Kidney (tissue), 14 donors: ENCODE measurements around the gene RGR. TPM values are rescaled to one million over a fixed set of nuclear protein-coding genes. Genes with fewer than 3 reads are reported as not detected.

Experiments used
- DNase-seq, 5 donors: peaks; one replicate each; pipeline ENCODE4 v3.0.0-alpha.2; 2013 to 2020
- FAIRE-seq: peaks from 2 replicates; lab custom pipeline; 2012; peaks lifted over from hg19 to GRCh38; lab: Jason Lieb, UNC
- H3K27ac ChIP-seq, 2 donors: one replicate each; pipeline ENCODE4 v1.7.0; 2013; ENCODE audit warnings: low read depth in 2 of 2, low read length in 2 of 2, inconsistent platforms in 1 of 2
- H3K27me3 ChIP-seq: one replicate; pipeline ENCODE4 v1.7.1; 2013; ENCODE audit warnings: low read length, inconsistent platforms; ENCODE audit not compliant: control insufficient read depth, insufficient read depth
- H3K36me3 ChIP-seq, 3 donors: one replicate each; pipeline versions ENCODE4 v1.7.0 to v1.7.1; 2013; ENCODE audit warnings: low read length in 3 of 3, control low read depth in 1 of 3, inconsistent platforms in 1 of 3; ENCODE audit not compliant: insufficient read depth in 3 of 3, control insufficient read depth in 2 of 3
- H3K4me1 ChIP-seq, 3 donors: one replicate each; pipeline versions ENCODE4 v1.7.0 to v1.7.1; 2013; ENCODE audit warnings: low read length in 3 of 3, inconsistent platforms in 1 of 3, low read depth in 1 of 3; ENCODE audit not compliant: control insufficient read depth in 2 of 3, insufficient read depth in 2 of 3
- H3K4me3 ChIP-seq, 3 donors: one replicate each; pipeline versions ENCODE4 v1.7.0 to v1.8.1; 2013; ENCODE audit warnings: low read length in 3 of 3, control low read depth in 1 of 3, inconsistent platforms in 1 of 3
- H3K9ac ChIP-seq, 3 donors: one replicate each; pipeline versions ENCODE4 v1.7.0 to v1.7.1; 2013; ENCODE audit warnings: low read length in 3 of 3, control low read depth in 1 of 3, inconsistent platforms in 1 of 3
- H3K9me3 ChIP-seq, 3 donors: one replicate each; pipeline versions ENCODE4 v1.7.0 to v1.7.1; 2013; ENCODE audit warnings: low read length in 3 of 3, control low read depth in 1 of 3, inconsistent platforms in 1 of 3; ENCODE audit not compliant: control insufficient read depth in 2 of 3, insufficient read depth in 1 of 3
- CTCF ChIP-seq: IDR thresholded peaks from 3 replicates; pipeline ENCODE4 v1.5.1; 2012; ENCODE audit warnings: mild to moderate bottlenecking, moderate library complexity, borderline replicate concordance; ENCODE audit not compliant: insufficient read depth; ENCODE audit errors: extremely low read depth
- intact Hi-C: fragments of 100-400 bp; cut with DNase I; formaldehyde crosslinking; loops from one replicate; pipeline ENCODE4 v1.11.1; 2022
- polyA plus RNA-seq: library from polyadenylated mRNA; stranded (reverse); fragments of 350-450 nt; fragmentation: Illumina TruSeq; extraction: RNeasy Lipid Tissue Mini Kit (QIAGEN cat#74804); gene quantifications from one replicate; pipeline ENCODE4 v1.2.3, GENCODE V29; 2014; ENCODE audit warnings: low read depth, low replicate concordance; ENCODE audit not compliant: insufficient read depth
- total RNA-seq: library from RNA; stranded (reverse); fragmentation: NEBNext Ultra II Directional; extraction: Animal tissue kit (Norgen Biotek cat#: 25700); gene quantifications from one replicate; pipeline ENCODE4 v1.2.1, GENCODE V29; 2021
- donor health status: control.
- donor health status: control.
- donor health status: control.
- donor health status: control.
- donor health status: control.
- donor health status: DM: yes; HTN: yes; CAD: no.
- donor health status: Normal renal cell carcinoma (clear cell type).

Gene RGR
- total and polyA plus RNA-seq, 2 donors from 2014 or later, result not detected

- Histone ChIP-seq H3K27ac (no peak overlapping the region), H3K4me3 (no peak overlapping the region), H3K36me3 (no peaks in the 10 kb centered on the region), H3K4me1 (no peaks in the 10 kb centered on the region), H3K9ac (no peak overlapping the region), H3K9me3 (no peaks in the 10 kb centered on the region), H3K27me3 (peaks cover 3% of the 10 kb centered on the region)
- TF ChIP-seq CTCF, result no peak
- FAIRE-seq (no peak), DNase-seq (no peak)
- intact Hi-C loops, result loop anchor here (10.0 kb wide), 1 partner anchor 56 kb away; no protein-coding TSS in a partner anchor
Observed at GRCh38 chr10:84201244-84201606, 43.6 kb upstream of the RGR start.

GRCh38 chr10:84201682-84202081 is 43.2 kb upstream of the RGR start:
- Histone ChIP-seq H3K27ac (no peak overlapping the region), H3K36me3 (no peaks in the 10 kb centered on the region), H3K9ac (no peak overlapping the region), H3K9me3 (no peaks in the 10 kb centered on the region), H3K4me1 (no peaks in the 10 kb centered on the region), H3K4me3 (no peak overlapping the region), H3K27me3 (peaks cover 3% of the 10 kb centered on the region)
- DNase-seq (no peak), FAIRE-seq (no peak)
- intact Hi-C loops, result loop anchor here (10.0 kb wide), 1 partner anchor 57 kb away; no protein-coding TSS in a partner anchor
- TF ChIP-seq CTCF, result no peak

DNA sequence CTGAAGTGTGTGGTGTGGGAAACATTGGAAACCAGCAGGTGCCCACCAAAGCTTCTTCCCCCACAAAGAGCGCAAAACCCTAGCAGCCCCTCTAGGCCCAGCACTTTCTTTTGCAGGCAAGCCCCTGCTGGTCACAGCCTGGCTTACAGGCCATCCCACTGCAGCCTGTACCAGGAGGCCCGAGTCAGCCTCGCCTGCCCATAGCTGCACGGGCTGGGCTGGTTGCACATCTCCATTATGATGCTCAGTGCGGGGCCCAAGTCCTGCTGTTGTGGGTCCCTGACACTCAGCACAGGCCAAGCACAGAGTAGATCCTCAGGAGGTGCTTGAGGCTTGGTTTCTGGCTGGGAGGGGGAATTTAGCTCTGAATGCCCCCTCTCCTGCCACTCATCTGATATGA is 42.5 kb upstream of the RGR start:
- Histone ChIP-seq H3K36me3 (no peaks in the 10 kb centered on the region), H3K4me3 (no peak overlapping the region), H3K9me3 (no peaks in the 10 kb centered on the region), H3K4me1 (no peaks in the 10 kb centered on the region), H3K27ac (no peak overlapping the region), H3K27me3 (no peaks in the 10 kb centered on the region), H3K9ac (no peak overlapping the region)
- intact Hi-C loops, result loop anchor here (10.0 kb wide), 1 partner anchor 58 kb away; no protein-coding TSS in a partner anchor
- FAIRE-seq (no peak), DNase-seq (no peak)
- no peak for TF ChIP-seq CTCF

DNA sequence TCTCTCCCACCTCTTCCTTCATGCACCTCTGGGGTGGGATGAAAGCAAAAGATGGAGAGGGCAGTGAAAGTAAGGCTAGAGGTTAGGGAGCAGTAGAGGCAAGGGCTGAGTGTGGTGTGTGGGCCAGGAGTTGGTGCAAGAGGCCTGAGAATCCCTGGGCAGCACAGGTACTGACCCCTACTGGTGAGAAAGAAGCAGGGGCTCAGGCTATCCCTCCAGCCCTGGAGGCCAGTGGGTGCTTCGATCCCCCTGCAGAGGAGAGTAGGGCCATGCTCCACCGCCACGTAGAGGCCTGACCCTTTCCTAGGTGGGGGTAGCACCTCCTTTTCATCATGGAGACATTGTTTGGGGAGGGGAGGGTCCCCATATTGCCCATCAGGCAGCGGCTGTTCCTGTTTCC is 40.7 kb upstream of the RGR start:
- Histone ChIP-seq H3K27me3 (no peaks in the 10 kb centered on the region), H3K9me3 (no peaks in the 10 kb centered on the region), H3K9ac (no peak overlapping the region), H3K27ac (no peak overlapping the region), H3K36me3 (no peaks in the 10 kb centered on the region), H3K4me3 (no peak overlapping the region), H3K4me1 (no peaks in the 10 kb centered on the region)
- FAIRE-seq (no peak), DNase-seq (no peak)
- TF ChIP-seq CTCF, result no peak
- intact Hi-C loops, result loop anchor here (10.0 kb wide), 1 partner anchor 59 kb away; no protein-coding TSS in a partner anchor
